H1 (cell line): ENCODE results near the gene DGKZ.

Experiments
- CHD2 ChIP-seq: IDR thresholded peaks from 2 replicates; pipeline ENCODE4 v1.6.1; 2012; ENCODE audit warnings: low read length, improper control_type of control experiment
- CTCF ChIP-seq, 3 experiments: IDR thresholded peaks; 1 replicate in 2 of 3; 2 replicates in 1 of 3; pipeline versions ENCODE4 v1.5.1 to v1.6.1; 2011; ENCODE audit warnings: low read length in 3 of 3, mild to moderate bottlenecking in 3 of 3, inconsistent platforms in 2 of 3, low read depth in 1 of 3, moderate library complexity in 1 of 3; ENCODE audit not compliant: insufficient read depth in 1 of 3; ENCODE audit errors: control extremely low read depth in 1 of 3
- EP300 ChIP-seq, 2 experiments: IDR thresholded peaks; 1 replicate in 1 of 2; 2 replicates in 1 of 2; pipeline ENCODE4 v1.6.1; 2011 to 2012; ENCODE audit warnings: low read depth in 2 of 2, low read length in 2 of 2, mild to moderate bottlenecking in 2 of 2, borderline replicate concordance in 1 of 2, inconsistent platforms in 1 of 2, moderate library complexity in 1 of 2
- GABPA ChIP-seq: IDR thresholded peaks from 2 replicates; pipeline ENCODE4 v1.6.1; 2011; ENCODE audit warnings: mild to moderate bottlenecking, low read length, moderate library complexity, borderline replicate concordance; ENCODE audit not compliant: insufficient read depth
- HDAC6 ChIP-seq: IDR thresholded peaks from one replicate; pipeline ENCODE4 v1.7.1; 2012; ENCODE audit warnings: low read depth, mild to moderate bottlenecking, inconsistent platforms, low read length, moderate library complexity
- JUN ChIP-seq: IDR thresholded peaks from 2 replicates; pipeline ENCODE4 v1.6.1; 2011; ENCODE audit warnings: low read depth, mild to moderate bottlenecking, improper control_type of control experiment, low read length
- MAFK ChIP-seq: IDR thresholded peaks from 2 replicates; pipeline ENCODE4 v1.6.1; 2012; ENCODE audit warnings: low read depth, mild to moderate bottlenecking, improper control_type of control experiment, low read length
- POLR2A ChIP-seq, 2 experiments: IDR thresholded peaks; 1 replicate in 1 of 2; 2 replicates in 1 of 2; pipeline ENCODE4 v1.6.1; 2011; ENCODE audit warnings: low read depth in 2 of 2, low read length in 2 of 2, mild to moderate bottlenecking in 2 of 2; ENCODE audit errors: control extremely low read depth in 1 of 2
- POLR2AphosphoS5 ChIP-seq: IDR thresholded peaks from 2 replicates; pipeline ENCODE4 v1.6.1; 2011; ENCODE audit warnings: low read depth, low read length
- RXRA ChIP-seq: IDR thresholded peaks from 2 replicates; pipeline ENCODE4 v1.6.1; 2011; ENCODE audit warnings: low read depth, mild to moderate bottlenecking, low read length, moderate library complexity; ENCODE audit not compliant: insufficient read depth
- SRF ChIP-seq: IDR thresholded peaks from 2 replicates; pipeline ENCODE4 v1.6.1; 2011; ENCODE audit warnings: mild to moderate bottlenecking, low read depth, low read length, moderate library complexity
- TAF7 ChIP-seq: optimal IDR thresholded peaks from 2 replicates; pipeline ENCODE3; 2011; ENCODE audit warnings: low read depth, mild to moderate bottlenecking, inconsistent platforms, low read length, moderate library complexity, borderline replicate concordance

GRCh38 chr11:46338988-46339666 is 8.1 kb upstream of the DGKZ start:
- TF ChIP-seq CTCF (IDR thresholded peaks at IDR 0.05; ENCODE audit: control extremely low read depth in 1 of 3, insufficient read depth in 1 of 3, low read depth in 1 of 3, low read length in 3 of 3): peak in 1 of 3 experiments; percentile 3; a peak in 1 of 4 replicates
- TF ChIP-seq CHD2: peak; percentile 65; the same call in 1 of the 2 replicates
- TF ChIP-seq EP300 (IDR thresholded peaks at IDR 0.05; ENCODE audit: borderline replicate concordance in 1 of 2, low read depth in 2 of 2, low read length in 2 of 2): peak in 1 of 2 experiments; percentile 85; a peak in 1 of 3 replicates
- no peak; the same call in 1 of the 2 replicates for TF ChIP-seq POLR2AphosphoS5
- no peak for TF ChIP-seq RXRA
- TF ChIP-seq POLR2A (IDR thresholded peaks at IDR 0.05; ENCODE audit: control extremely low read depth in 1 of 2, low read depth in 2 of 2, low read length in 2 of 2): peak in 1 of 2 experiments; percentile 39; a peak in 2 of 3 replicates
- no peak for TF ChIP-seq GABPA
- no peak for TF ChIP-seq TAF7
- TF ChIP-seq JUN: no peak
- TF ChIP-seq HDAC6: no peak
- no peak for TF ChIP-seq MAFK
- no peak for TF ChIP-seq SRF
